ENCODE results near the gene ATP13A5. TPM values are rescaled to one million over a fixed set of nuclear protein-coding genes. Genes with fewer than 3 reads are reported as not detected.

The ATP13A5 gene
- total and polyA plus RNA-seq, 2 of the 8 experiments (the other 6 are each of a cell fraction or from before 2014, with no cell fraction given) = not detected

DNA sequence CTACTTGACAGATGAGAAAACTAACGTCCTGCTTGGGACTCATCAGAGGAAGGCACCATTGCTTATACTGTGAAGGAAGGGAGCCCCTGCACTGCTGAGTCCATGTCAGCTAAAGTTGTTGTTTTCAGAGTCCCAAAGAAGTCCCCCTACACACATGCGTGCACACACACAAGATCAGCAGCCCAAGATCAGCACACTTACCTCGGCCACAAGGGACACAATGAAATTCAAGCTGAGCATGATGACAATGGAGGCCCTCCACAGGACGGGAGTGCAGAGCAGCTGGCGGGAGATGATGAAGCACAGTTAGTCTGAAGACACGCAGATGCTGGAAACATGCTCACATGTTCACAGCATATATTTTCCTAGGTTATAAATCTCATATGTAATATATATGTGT lies 28.6 kb upstream of the ATP13A5 start (continued):
- TF ChIP-seq CTCF (IDR thresholded peaks at IDR 0.05; ENCODE audit: control extremely low read depth in 1 of 3, insufficient read depth in 1 of 3, low read depth in 1 of 3, low read length in 3 of 3) (no peak), SIRT6 (IDR thresholded peaks at IDR 0.05; ENCODE audit: low read length) (no peak), SUZ12 (IDR thresholded peaks at IDR 0.05; ENCODE audit: low read length) (no peak), CTBP2 (IDR thresholded peaks at IDR 0.05; ENCODE audit: borderline replicate concordance, insufficient read depth, insufficient read length, low read length) (no peak), KDM5A (IDR thresholded peaks at IDR 0.05; ENCODE audit: low read length) (no peak), RNF2 (IDR thresholded peaks at IDR 0.05; ENCODE audit: borderline replicate concordance, low read depth, low read length, missing control alignments, poor library complexity, severe bottlenecking) (no peak), RBBP5 (IDR thresholded peaks at IDR 0.05; ENCODE audit: borderline replicate concordance, low read depth, low read length) (no peak)
